OCI-LY3 (cell line): ENCODE data around the gene FBXO38.

Source experiments
- H2AFZ ChIP-seq: fragments of 200-600, 300-600 bp; shearing (Covaris generic); 2 replicates; pipeline ENCODE4 v1.6.0; 2014; ENCODE audit warnings: antibody characterized with exemption, low read depth, low read length
- H3K27ac ChIP-seq: fragments of 200-600, 300-600 bp; sonication (generic); 2 replicates; pipeline ENCODE4 v1.5.1; 2014; ENCODE audit warnings: mild to moderate bottlenecking, low read length, moderate library complexity, mixed read lengths
- H3K27me3 ChIP-seq: fragments of 200-600, 300-600 bp; sonication (generic); 2 replicates; pipeline ENCODE4 v1.6.1; 2014; ENCODE audit warnings: low read depth, low read length, mixed read lengths
- H3K36me3 ChIP-seq: fragments of 200-600, 300-600 bp; sonication (generic); replicated peaks from 2 replicates; pipeline ENCODE3; 2014; ENCODE audit warnings: low read depth, low read length, mixed read lengths
- H3K4me1 ChIP-seq: fragments of 300-600, 200-600 bp; sonication (generic); 2 replicates; pipeline ENCODE4 v1.6.1; 2014; ENCODE audit warnings: low read length, mixed read lengths
- H3K4me2 ChIP-seq: fragments of 200-600, 300-600 bp; sonication (generic); 2 replicates; pipeline ENCODE4 v1.6.1; 2014; ENCODE audit warnings: low read length, mixed read lengths
- H3K4me3 ChIP-seq: fragments of 300-600, 200-600 bp; sonication (generic); 2 replicates; pipeline ENCODE4 v1.5.1; 2014; ENCODE audit warnings: antibody characterized with exemption, mild to moderate bottlenecking, low read length, moderate library complexity
- H3K79me2 ChIP-seq: fragments of 300-600, 200-600 bp; shearing (Covaris generic); 2 replicates; pipeline ENCODE4 v1.6.1; 2014; ENCODE audit warnings: mild to moderate bottlenecking, low read length, mixed read lengths
- H3K9ac ChIP-seq: fragments of 300-600, 200-600 bp; shearing (Covaris generic); 2 replicates; pipeline ENCODE4 v1.6.0; 2014; ENCODE audit warnings: mild to moderate bottlenecking, low read length, moderate library complexity
- H3K9me3 ChIP-seq: fragments of 200-600, 300-600 bp; shearing (Covaris generic); 2 replicates; pipeline ENCODE4 v1.6.1; 2014; ENCODE audit warnings: low read length, mixed read lengths; ENCODE audit not compliant: insufficient read depth
- H4K20me1 ChIP-seq: fragments of 200-600, 300-600 bp; sonication (generic); 2 replicates; pipeline ENCODE4 v1.6.1; 2016; ENCODE audit warnings: low read length, mixed read lengths; ENCODE audit not compliant: insufficient read depth
- CTCF ChIP-seq: fragments of 200-600, 300-600 bp; sonication (generic); IDR thresholded peaks from 2 replicates; pipeline ENCODE4 v1.5.1; 2014; ENCODE audit warnings: antibody characterized with exemption, low read length, low read depth
- EZH2phosphoT487 ChIP-seq: fragments of 200-600 bp; shearing (Covaris generic); IDR thresholded peaks from 2 replicates; pipeline ENCODE4 v1.6.1; 2018; ENCODE audit warnings: antibody characterized with exemption, mixed run types, low read depth

The FBXO38 gene

DNA sequence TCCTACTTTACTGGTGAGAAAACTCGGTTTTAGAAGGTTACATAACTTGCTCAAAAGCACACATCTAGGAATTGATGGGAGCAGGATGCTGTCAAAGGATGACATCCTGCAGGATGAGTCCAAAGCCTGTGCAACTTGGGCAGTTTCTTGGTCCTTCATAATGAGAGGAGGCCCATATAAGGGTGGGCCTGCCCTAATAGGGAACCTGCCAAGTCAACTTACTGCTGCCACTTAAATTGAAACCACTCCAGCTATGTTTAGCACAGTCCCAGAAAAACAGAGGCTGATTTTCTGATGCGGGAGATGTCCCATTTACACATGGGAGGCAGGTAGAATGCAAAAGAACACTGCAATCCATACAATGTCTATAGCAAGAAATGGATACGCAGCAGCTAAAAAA lies 61.8 kb downstream of the FBXO38 start:
- H4K20me1 ChIP-seq, result no peaks in the 10 kb centered on the region
- no peaks in the 10 kb centered on the region for H3K79me2 ChIP-seq
- H3K4me3 ChIP-seq, result no peak overlapping the region
- no peak overlapping the region for H3K9ac ChIP-seq
- no peak overlapping the region for H3K27ac ChIP-seq
- H3K36me3 ChIP-seq, result peaks cover 2% of the 10 kb centered on the region
- no peak for TF ChIP-seq CTCF
- TF ChIP-seq EZH2phosphoT487, result no peak
- no peaks in the 10 kb centered on the region for H3K27me3 ChIP-seq
- no peaks in the 10 kb centered on the region for H3K9me3 ChIP-seq
- no peak overlapping the region for H3K4me2 ChIP-seq
- no peak overlapping the region for H2AFZ ChIP-seq
- H3K4me1 ChIP-seq, result no peaks in the 10 kb centered on the region

DNA sequence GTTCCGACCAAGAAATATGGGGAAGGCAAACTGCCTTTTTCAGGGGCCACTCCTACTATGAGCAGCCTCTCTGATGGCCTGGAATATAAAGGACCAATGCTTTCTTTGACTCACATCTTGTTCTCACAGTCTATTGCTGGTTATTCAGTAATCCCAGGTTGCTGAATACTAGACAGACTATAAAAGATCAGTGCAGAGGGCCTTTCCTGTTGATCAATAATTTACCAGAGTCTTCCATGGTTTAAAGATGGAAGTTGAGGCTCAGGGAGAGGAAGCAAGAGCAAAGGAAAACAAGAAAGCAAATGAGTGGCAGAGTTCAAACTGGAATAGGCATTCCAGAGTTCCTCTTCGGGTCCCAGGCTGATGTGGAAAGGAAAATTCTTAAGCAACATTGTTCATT lies 62.9 kb downstream of the FBXO38 start:
- Histone ChIP-seq H3K27ac (no peak overlapping the region), H3K36me3 (no peaks in the 10 kb centered on the region), H3K9me3 (no peaks in the 10 kb centered on the region), H3K4me1 (no peaks in the 10 kb centered on the region), H3K9ac (no peak overlapping the region), H4K20me1 (no peaks in the 10 kb centered on the region), H3K79me2 (no peaks in the 10 kb centered on the region), H2AFZ (no peak overlapping the region), H3K4me2 (no peak overlapping the region), H3K4me3 (no peak overlapping the region), H3K27me3 (no peaks in the 10 kb centered on the region)
- TF ChIP-seq CTCF (no peak), EZH2phosphoT487 (no peak)

- Histone ChIP-seq H3K4me2 (no peak overlapping the region), H3K4me3 (no peak overlapping the region), H3K9me3 (no peaks in the 10 kb centered on the region), H3K27ac (no peak overlapping the region), H3K36me3 (no peaks in the 10 kb centered on the region), H3K4me1 (no peaks in the 10 kb centered on the region), H3K27me3 (no peaks in the 10 kb centered on the region), H2AFZ (no peak overlapping the region), H3K79me2 (no peaks in the 10 kb centered on the region), H4K20me1 (no peaks in the 10 kb centered on the region), H3K9ac (no peak overlapping the region)
- TF ChIP-seq EZH2phosphoT487 (no peak), CTCF (no peak)
Observed at GRCh38 chr5:148452499-148453193, 68.9 kb downstream of the FBXO38 start.

DNA sequence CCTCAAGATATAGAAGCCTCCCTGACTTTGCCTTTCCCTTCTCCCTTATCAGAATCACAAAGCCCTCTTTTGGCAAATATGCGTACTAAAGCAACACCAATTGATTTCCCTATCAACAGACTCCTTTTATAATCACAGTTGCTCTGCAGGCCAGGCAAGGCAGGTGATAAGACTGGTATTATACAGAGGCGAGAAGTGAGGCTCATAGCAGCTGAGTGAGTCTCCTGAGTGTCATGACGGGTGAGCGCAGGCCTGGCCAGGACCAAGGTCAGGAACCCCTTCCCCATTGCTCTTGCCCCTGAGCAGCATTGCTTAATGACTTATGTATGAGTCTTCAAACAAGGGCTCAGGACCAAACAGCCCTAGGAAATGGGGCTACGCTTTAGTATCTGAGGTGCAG lies 70.8 kb downstream of the FBXO38 start:
- Histone ChIP-seq H2AFZ (no peak overlapping the region), H3K27me3 (no peaks in the 10 kb centered on the region), H3K4me2 (no peak overlapping the region), H3K4me1 (no peaks in the 10 kb centered on the region), H3K9me3 (no peaks in the 10 kb centered on the region), H3K4me3 (no peak overlapping the region), H3K9ac (no peak overlapping the region), H3K79me2 (no peaks in the 10 kb centered on the region), H3K27ac (no peak overlapping the region), H3K36me3 (no peaks in the 10 kb centered on the region), H4K20me1 (no peaks in the 10 kb centered on the region)
- TF ChIP-seq EZH2phosphoT487 (no peak), CTCF (no peak)
